Trophoblast cell (in vitro differentiated cells and primary cell): ENCODE data around the gene PLCL1.
"Not testable (repeated sequence)": the region's sequence is repeated elsewhere in the genome, so short reads cannot be mapped to it uniquely, and the experiment has no call there.

Experiments used
- DNase-seq, 2 donors: peaks; one replicate each; pipeline ENCODE4 v3.0.0-alpha.2; 2016
- H2AFZ ChIP-seq: 2 replicates; pipeline ENCODE4 v1.6.1; 2013; ENCODE audit warnings: low read length, moderate library complexity, mild to moderate bottlenecking; ENCODE audit not compliant: insufficient read depth, poor library complexity
- H2AK5ac ChIP-seq: 2 replicates; pipeline ENCODE4 v1.6.1; 2013; ENCODE audit warnings: mild to moderate bottlenecking, low read length
- H2BK120ac ChIP-seq: 2 replicates; pipeline ENCODE4 v1.6.1; 2013; ENCODE audit warnings: low read length, mild to moderate bottlenecking, moderate library complexity; ENCODE audit not compliant: insufficient read depth, poor library complexity
- H2BK12ac ChIP-seq: 2 replicates; pipeline ENCODE4 v1.6.1; 2013; ENCODE audit warnings: mild to moderate bottlenecking, low read length, moderate library complexity
- H2BK5ac ChIP-seq: 2 replicates; pipeline ENCODE4 v1.6.1; 2013; ENCODE audit warnings: low read length, low read depth, moderate library complexity, mild to moderate bottlenecking; ENCODE audit not compliant: poor library complexity
- H3K14ac ChIP-seq: 2 replicates; pipeline ENCODE4 v1.6.1; 2013; ENCODE audit warnings: mild to moderate bottlenecking, low read length
- H3K18ac ChIP-seq: 2 replicates; pipeline ENCODE4 v1.6.1; 2013; ENCODE audit warnings: mild to moderate bottlenecking, low read length
- H3K23ac ChIP-seq: 2 replicates; pipeline ENCODE4 v1.6.1; 2013; ENCODE audit warnings: low read length
- H3K27ac ChIP-seq: 2 replicates; pipeline ENCODE4 v1.5.1; 2013; ENCODE audit warnings: low read depth, mild to moderate bottlenecking, inconsistent platforms, low read length, moderate library complexity
- H3K27me3 ChIP-seq: 2 replicates; pipeline ENCODE4 v1.6.1; 2013; ENCODE audit warnings: inconsistent platforms, mild to moderate bottlenecking, low read length, moderate library complexity; ENCODE audit not compliant: insufficient read depth
- H3K36me3 ChIP-seq, 2 experiments: 1 replicate in 1 of 2; 2 replicates in 1 of 2; pipeline ENCODE4 v1.6.1; 2013; ENCODE audit warnings: low read length in 2 of 2, mild to moderate bottlenecking in 2 of 2, moderate library complexity in 1 of 2; ENCODE audit not compliant: insufficient read depth in 2 of 2, control insufficient read depth in 1 of 2
- H3K4ac ChIP-seq: 2 replicates; pipeline ENCODE4 v1.6.1; 2013; ENCODE audit warnings: low read depth, mild to moderate bottlenecking, low read length, moderate library complexity
- H3K4me1 ChIP-seq, 2 experiments: 1 replicate in 1 of 2; 2 replicates in 1 of 2; pipeline ENCODE4 v1.6.1; 2013; ENCODE audit warnings: low read length in 2 of 2, mild to moderate bottlenecking in 2 of 2, moderate library complexity in 1 of 2; ENCODE audit not compliant: insufficient read depth in 2 of 2, control insufficient read depth in 1 of 2
- H3K4me2 ChIP-seq: 2 replicates; pipeline ENCODE4 v1.6.1; 2013; ENCODE audit warnings: inconsistent platforms, mild to moderate bottlenecking, low read length, moderate library complexity
- H3K4me3 ChIP-seq: 2 replicates; pipeline ENCODE4 v1.5.1; 2013; ENCODE audit warnings: mild to moderate bottlenecking, low read depth, low read length, inconsistent platforms
- H3K79me1 ChIP-seq: one replicate; pipeline ENCODE4 v1.6.1; 2013; ENCODE audit warnings: low read length
- H3K79me2 ChIP-seq: 2 replicates; pipeline ENCODE4 v1.6.1; 2013; ENCODE audit warnings: low read length, mild to moderate bottlenecking; ENCODE audit not compliant: control insufficient read depth, insufficient read depth, poor library complexity
- H3K9ac ChIP-seq: 2 replicates; pipeline ENCODE4 v1.6.1; 2013; ENCODE audit warnings: mild to moderate bottlenecking, low read length
- H3K9me3 ChIP-seq: 2 replicates; pipeline ENCODE4 v1.6.1; 2013; ENCODE audit warnings: low read depth, mild to moderate bottlenecking, control low read depth, inconsistent platforms, low read length; ENCODE audit not compliant: insufficient read depth
- H4K12ac ChIP-seq: 2 replicates; pipeline ENCODE4 v1.6.1; 2013; ENCODE audit warnings: low read depth, mild to moderate bottlenecking, low read length, moderate library complexity
- H4K8ac ChIP-seq: 2 replicates; pipeline ENCODE4 v1.6.1; 2013; ENCODE audit warnings: low read depth, mild to moderate bottlenecking, low read length, moderate library complexity
- H4K91ac ChIP-seq: one replicate; pipeline ENCODE4 v1.6.1; 2013; ENCODE audit warnings: low read depth, mild to moderate bottlenecking, low read length, moderate library complexity
- WGBS: extraction: QIAGEN DNeasy Blood & Tissue Kit; methylation state at CpG from one replicate; pipeline ENCODE4 v1.1.7; 2013; ENCODE audit warnings: missing lambda C conversion rate; ENCODE audit not compliant: insufficient read length, insufficient coverage; ENCODE audit errors: extremely low coverage; 5-methylcytosine and 5-hydroxymethylcytosine counted together

The PLCL1 gene

GRCh38 chr2:198188982-198189381 lies 384.6 kb downstream of the PLCL1 start:
- no peak overlapping the region for H2AK5ac ChIP-seq
- H3K4me3 ChIP-seq, result no peak overlapping the region
- no peaks in the 10 kb centered on the region for H3K27me3 ChIP-seq
- no peak overlapping the region for H3K14ac ChIP-seq
- no peak overlapping the region for H2BK12ac ChIP-seq
- H3K9me3 ChIP-seq, result no peaks in the 10 kb centered on the region
- no peak overlapping the region for H3K4me2 ChIP-seq
- H4K8ac ChIP-seq, result no peak overlapping the region
- H2BK5ac ChIP-seq, result no peak overlapping the region
- H3K23ac ChIP-seq, result no peak overlapping the region
- H3K36me3 ChIP-seq, result no peaks in the 10 kb centered on the region
- no peak overlapping the region for H2BK120ac ChIP-seq
- H3K18ac ChIP-seq, result no peak overlapping the region
- no peak overlapping the region for H4K12ac ChIP-seq
- no peaks in the 10 kb centered on the region for H3K79me2 ChIP-seq
- H3K79me1 ChIP-seq, result no peaks in the 10 kb centered on the region
- no peaks in the 10 kb centered on the region for H3K4me1 ChIP-seq
- no peak overlapping the region for H3K9ac ChIP-seq
- WGBS, result no CpG with 5 or more reads among the region's 13 CpGs
- H2AFZ ChIP-seq, result no peak overlapping the region
- no peak overlapping the region for H3K27ac ChIP-seq
- DNase-seq, result no peak
- H4K91ac ChIP-seq, result no peak overlapping the region
- no peak overlapping the region for H3K4ac ChIP-seq

DNA sequence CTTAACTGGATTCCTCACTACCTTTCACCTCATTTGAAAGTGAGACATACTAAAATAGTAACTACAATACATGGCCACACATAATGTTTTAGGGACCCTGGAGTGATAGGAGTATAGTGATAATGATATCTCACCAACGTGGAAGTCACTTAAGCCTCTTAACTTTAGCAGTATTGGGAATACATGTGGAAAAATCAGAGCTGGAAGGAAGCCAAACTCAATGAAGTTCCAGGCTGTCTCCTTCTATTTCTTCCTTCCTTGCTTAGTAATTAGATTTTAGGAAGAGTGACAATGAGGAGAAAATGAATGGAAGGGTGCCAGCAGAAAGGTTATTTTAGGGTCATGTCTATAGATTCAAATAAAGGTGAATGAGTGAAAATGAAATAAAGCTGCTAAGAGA lies 387.3 kb downstream of the PLCL1 start:
- Histone ChIP-seq H3K36me3 (no peaks in the 10 kb centered on the region), H3K4me1 (no peaks in the 10 kb centered on the region), H3K23ac (no peak overlapping the region), H3K4me3 (no peak overlapping the region), H3K4ac (no peak overlapping the region), H3K27me3 (no peaks in the 10 kb centered on the region), H3K4me2 (no peak overlapping the region), H4K8ac (no peak overlapping the region), H2AK5ac (no peak overlapping the region), H3K9me3 (peaks cover 2% of the 10 kb centered on the region), H3K79me2 (no peaks in the 10 kb centered on the region), H3K9ac (no peak overlapping the region), H3K18ac (no peak overlapping the region), H3K14ac (no peak overlapping the region), H3K79me1 (no peaks in the 10 kb centered on the region), H4K12ac (no peak overlapping the region), H2AFZ (no peak overlapping the region), H4K91ac (no peak overlapping the region), H3K27ac (no peak overlapping the region), H2BK12ac (no peak overlapping the region), H2BK120ac (no peak overlapping the region), H2BK5ac (no peak overlapping the region)
- no peak for DNase-seq
- no CpG with 5 or more reads among the region's 1 CpG for WGBS

DNA sequence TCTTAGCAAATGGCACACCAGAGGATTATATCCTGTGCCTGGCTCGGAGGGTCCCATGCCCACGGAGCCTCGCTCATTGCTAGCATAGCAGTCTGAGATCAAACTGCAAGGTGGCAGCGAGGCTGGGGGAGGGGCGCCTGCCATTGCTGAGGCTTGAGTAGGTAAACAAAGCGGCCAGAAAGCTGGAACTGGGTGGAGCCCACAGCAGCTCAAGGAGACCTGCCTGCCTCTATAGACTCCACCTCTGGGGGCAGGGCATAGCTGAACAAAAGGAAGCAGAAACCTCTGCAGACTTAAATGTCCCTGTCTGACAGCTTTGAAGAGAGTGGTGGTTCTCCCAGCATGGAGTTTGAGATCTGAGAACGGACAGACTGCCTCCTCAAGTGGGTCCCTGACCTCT lies 392.2 kb downstream of the PLCL1 start:
- not testable (repeated sequence) for H3K4me3 ChIP-seq, DNase-seq, H3K18ac ChIP-seq, H3K36me3 ChIP-seq, H3K79me1 ChIP-seq, H2AFZ ChIP-seq, H2BK120ac ChIP-seq, H3K9ac ChIP-seq, H3K4me1 ChIP-seq, H3K14ac ChIP-seq, H3K27ac ChIP-seq, H3K27me3 ChIP-seq, H2AK5ac ChIP-seq, H3K4me2 ChIP-seq, H3K9me3 ChIP-seq, H3K23ac ChIP-seq, H4K12ac ChIP-seq, H3K4ac ChIP-seq, H3K79me2 ChIP-seq, H4K91ac ChIP-seq, H4K8ac ChIP-seq, H2BK5ac ChIP-seq, H2BK12ac ChIP-seq
- WGBS, result no CpG with 5 or more reads among the region's 7 CpGs
